Kasumi-1 (cell line): Measurements from ENCODE around the gene BFSP1.
A peak's percentile ranks its signal among the peaks of the same experiment; 100 is the strongest.

Experiments used
- DNase-seq, 2 experiments: peaks; one replicate each; lab custom pipeline; 2025; lab: John Stamatoyannopoulos, UW

BFSP1 gene

GRCh38 chr20:17519606-17520285 is 11.4 kb downstream of the BFSP1 start:
- no peak for DNase-seq

DNA sequence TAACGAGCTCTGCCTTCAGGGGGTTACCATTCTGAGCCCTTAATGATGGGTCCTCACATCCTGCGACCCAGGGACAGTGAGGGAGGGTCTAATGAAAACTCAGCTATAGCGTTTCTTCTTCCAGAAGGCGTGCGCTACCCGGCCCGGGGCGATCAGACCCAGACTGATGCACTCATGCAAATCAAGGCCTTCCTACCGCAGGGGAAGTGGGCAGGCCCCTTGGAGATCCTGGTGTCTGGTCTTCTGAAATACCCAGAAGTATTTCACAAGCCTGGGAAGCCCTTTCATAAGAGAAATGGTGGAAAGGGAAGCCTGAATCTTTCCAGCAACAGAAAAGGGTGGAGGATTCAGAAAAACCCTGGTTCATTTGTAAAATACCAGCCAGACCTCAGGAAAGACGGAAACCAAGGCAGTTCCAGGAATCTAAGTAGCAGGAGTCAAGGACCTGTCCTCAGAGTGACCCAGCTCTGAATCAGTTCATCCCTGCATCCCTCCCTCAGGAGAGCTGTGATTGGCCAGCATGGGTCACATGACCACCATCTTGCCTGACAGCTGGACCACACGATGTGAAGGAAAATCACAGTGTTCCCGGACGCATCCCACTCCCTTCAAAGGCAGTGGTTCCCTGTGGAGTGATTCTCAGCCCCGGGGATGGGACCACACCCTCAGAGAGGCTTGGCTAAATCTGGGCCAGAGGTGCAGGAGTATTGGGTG is 12.7 kb downstream of the BFSP1 start:
- DNase-seq: no peak

DNA sequence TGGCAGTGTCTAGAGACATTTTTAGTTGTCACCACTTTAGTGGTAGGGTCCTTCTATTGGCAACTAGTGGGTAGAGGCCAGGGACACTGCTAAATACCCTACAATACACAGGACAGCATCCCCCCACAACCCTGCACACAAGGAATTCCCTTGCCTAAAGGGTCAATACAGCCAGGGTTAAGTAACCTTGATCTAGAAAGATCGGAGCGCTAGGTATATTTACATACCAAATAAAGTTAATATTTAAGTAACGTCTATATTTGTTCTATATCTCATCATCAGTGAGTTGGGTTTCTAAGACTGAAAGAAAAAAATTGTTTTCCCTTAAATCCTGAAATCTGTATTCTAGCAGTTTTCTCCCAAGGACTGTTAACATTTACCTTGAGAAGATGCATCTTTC is 16.1 kb downstream of the BFSP1 start:
- DNase-seq: no peak

GRCh38 chr20:17513939-17514338 is 17.2 kb downstream of the BFSP1 start:
- DNase-seq: no peak

DNA sequence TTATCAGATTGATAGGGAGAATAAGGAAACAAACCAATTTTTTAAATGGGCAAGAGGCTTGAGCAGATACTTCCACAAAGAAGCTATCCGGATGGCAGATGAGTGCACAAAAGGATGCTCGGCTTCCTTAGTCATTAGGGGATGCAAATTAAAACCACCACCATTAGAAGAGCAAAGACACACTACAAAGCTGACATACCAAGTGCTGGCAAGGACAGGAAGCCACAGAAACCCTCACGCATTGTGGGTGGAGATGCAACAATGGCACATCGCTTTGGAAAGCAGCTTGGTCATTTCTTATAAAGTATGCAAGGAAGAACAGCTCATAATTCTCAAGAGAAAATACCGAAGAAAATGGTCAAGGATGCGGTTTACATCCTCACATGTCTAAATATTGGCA is 19.8 kb downstream of the BFSP1 start:
- DNase-seq: no peak

GRCh38 chr20:17510548-17510947 is 20.6 kb downstream of the BFSP1 start:
- DNase-seq: no peak

DNA sequence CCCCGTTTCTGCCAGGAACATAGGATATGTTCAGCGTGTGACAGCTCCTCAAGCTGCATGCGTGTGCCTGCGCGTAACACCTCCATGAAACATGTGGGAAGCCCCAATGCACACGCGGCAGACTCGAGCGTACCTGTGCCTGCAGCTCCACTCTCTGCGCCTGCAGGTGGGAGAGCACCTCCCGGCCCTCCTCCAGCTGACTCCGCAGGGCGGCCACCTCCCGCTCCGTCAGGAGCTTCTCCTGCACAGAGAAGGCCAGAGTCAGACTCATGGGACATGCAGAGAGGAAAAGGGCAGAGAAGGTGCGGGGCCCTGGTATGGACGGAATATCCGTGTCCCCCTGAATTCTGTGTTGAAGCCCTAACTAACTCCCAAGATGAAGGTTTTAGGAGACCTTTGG is 22.4 kb downstream of the BFSP1 start:
- no peak for DNase-seq

DNA sequence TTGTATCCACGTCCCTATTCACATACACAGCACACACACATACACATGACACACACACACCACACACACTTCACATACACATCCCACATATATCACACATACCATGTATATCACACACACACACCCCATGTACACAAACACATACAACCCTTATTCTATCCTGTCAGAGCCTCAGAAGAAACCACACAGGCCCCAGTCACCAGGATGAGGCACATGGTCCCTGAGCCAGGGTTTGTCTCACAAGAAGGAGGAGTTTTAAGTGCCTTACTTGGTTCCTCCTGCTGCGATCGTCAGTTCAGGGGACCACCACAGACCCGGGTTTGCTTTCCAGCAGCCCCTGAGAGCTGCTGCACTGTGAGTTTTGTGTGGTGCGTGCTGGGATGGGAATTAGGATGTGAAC is 23.6 kb downstream of the BFSP1 start:
- DNase-seq: no peak

DNA sequence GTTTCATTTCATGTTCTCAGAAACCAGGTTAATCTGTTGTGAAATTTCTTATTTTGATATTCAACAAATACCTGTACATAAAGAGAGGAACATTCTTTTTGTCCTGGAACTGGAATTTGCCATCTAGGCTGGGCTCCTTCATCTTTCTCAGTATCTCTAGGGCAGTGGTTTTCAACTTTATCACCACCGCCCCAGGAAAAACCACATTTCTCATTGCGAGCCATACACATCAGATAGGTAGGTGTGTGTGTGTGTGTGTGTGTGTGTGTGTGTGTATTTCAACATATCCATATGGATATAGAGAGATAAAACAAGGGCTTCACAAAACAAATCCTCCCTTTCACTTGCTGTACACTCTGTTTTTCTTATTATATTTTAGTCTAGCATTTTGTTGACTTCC is 24.1 kb downstream of the BFSP1 start:
- no peak for DNase-seq

GRCh38 chr20:17505636-17506517 is 25.3 kb downstream of the BFSP1 start:
- DNase-seq: no peak

- DNase-seq: peak; percentile 75 to 86
Measured at GRCh38 chr20:17504898-17505635, 26.1 kb downstream of the BFSP1 start.

GRCh38 chr20:17504066-17504897 is 26.9 kb downstream of the BFSP1 start:
- DNase-seq: no peak

GRCh38 chr20:17503301-17504065 is 27.7 kb downstream of the BFSP1 start:
- DNase-seq: no peak

DNA sequence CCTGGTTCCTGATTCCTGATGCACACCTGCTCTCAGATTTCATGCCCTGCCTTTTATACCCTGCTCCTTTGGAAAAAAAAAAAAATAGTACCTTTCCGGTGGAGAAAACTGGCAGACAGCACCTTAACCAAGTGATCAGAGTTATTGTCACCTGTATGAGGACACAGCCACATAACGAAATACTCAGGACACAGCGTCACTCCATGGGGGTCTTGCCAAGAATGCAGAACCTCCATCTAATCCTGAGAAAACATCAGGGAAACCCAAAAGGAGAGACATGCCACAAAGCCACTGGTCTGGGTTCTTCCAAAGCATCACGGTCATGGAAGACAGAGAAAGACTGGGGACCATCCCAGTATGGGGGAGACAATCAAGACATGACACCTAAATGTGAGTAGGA is 29.1 kb downstream of the BFSP1 start:
- DNase-seq: no peak

GRCh38 chr20:17501701-17502100 is 29.5 kb downstream of the BFSP1 start:
- DNase-seq: no peak

- no peak for DNase-seq
Measured at GRCh38 chr20:17500826-17501225, 30.4 kb downstream of the BFSP1 start.

DNA sequence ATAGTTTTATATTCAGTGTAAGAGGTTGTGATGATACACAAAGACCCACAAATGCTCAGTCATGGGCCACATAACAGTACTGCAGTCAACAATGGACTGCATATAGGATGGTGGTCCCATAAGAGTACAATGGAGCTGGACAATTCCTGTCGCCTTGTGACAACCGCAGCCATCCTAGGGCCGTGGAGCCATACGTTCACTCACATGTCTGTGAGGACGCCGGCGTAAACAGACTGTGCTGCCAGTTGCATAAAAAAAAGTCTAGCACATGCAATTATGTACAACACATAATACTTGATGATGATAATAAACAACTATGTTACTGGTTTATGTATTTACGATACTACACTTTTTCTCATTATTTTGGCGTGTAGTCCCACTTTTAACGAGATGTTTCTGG is 30.9 kb downstream of the BFSP1 start:
- no peak for DNase-seq

GRCh38 chr20:17499041-17499440 is 32.1 kb downstream of the BFSP1 start:
- no peak for DNase-seq

DNA sequence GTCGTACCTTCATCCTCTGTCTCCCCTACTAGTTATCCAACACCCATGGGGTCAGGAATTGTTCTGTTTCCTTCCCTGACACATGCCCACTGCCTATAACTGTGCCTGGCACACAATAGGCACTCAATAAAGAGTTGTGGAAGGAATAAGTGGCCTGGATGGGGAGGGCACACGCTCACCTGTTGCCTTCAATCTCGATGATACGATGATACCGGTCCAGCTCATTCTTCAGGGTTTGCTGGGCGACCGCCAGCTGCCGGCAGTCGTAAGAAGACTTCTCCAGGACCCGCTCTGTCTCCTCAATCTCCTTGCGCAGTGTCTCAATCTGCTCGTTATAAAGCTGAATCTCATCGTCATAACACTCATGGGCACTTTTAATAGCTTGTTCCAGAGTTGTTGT is 32.5 kb downstream of the BFSP1 start:
- no peak for DNase-seq

DNA sequence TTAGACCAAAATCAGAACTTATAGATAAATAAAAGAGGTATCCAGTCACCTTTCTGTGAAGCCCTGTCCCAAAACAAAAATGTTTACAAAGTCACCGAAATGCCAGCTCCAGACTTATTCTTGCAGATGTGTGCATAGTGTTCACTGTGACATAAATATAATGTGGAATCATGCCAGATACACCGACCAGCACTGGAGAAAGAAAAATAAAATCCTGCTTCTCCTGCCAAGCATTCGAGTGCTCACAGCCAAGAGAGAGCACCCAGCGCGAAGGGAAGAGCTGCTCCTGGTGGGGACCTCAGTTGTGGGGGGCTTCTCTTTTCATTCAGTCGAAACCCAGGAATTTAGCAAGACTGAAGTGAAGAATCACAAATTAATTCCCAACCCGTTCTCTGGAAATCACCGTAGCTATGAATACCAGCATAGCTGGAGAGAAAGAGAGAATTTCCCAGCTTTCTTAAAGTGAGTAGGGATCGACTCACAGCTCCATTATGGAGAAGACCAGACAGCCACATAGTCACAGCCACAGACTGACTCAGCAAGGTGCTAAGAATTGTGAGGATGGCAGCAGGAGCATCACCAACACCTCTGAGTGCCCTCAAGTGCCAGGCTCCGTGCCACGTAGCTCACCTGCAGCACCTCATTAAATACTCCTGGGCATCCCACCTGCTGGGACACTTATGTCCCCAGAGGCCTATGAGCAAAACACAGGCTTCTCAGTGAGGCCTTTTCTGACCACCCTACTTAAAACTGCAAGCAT is 33.2 kb downstream of the BFSP1 start:
- DNase-seq: no peak
